GM12874 (cell line): ENCODE measurements around the gene STRN4.

ENCODE experiments used
- CTCF ChIP-seq: IDR thresholded peaks from 2 replicates; pipeline ENCODE4 v1.5.1; 2011; ENCODE audit warnings: low read depth, mild to moderate bottlenecking, control low read depth, low read length, moderate library complexity; ENCODE audit not compliant: insufficient read depth

The STRN4 gene

GRCh38 chr19:46700704-46701103, 45.5 kb downstream of the STRN4 start:
- TF ChIP-seq CTCF, result no peak

GRCh38 chr19:46698395-46699321, 47.6 kb downstream of the STRN4 start:
- TF ChIP-seq CTCF, result no peak

GRCh38 chr19:46697204-46697960, 48.9 kb downstream of the STRN4 start:
- TF ChIP-seq CTCF, result no peak

- TF ChIP-seq CTCF, result no peak
Measured at GRCh38 chr19:46696866-46697203, 49.4 kb downstream of the STRN4 start.

- no peak for TF ChIP-seq CTCF
Measured at GRCh38 chr19:46696052-46696451, 50.2 kb downstream of the STRN4 start.

- TF ChIP-seq CTCF, result no peak
Measured at GRCh38 chr19:46693760-46694159, 52.5 kb downstream of the STRN4 start.

- TF ChIP-seq CTCF, result no peak
Measured at GRCh38 chr19:46692918-46693722, 53.1 kb downstream of the STRN4 start.
